ENCODE results near the gene RWDD4.

Gene RWDD4

GRCh38 chr4:183637461-183637860, 21.5 kb downstream of the RWDD4 start:
- no peak for DNase-seq (ENCODE audit: low read depth)
- H3K4me3 ChIP-seq (ENCODE audit: low read depth, low read length): no peak overlapping the region
- no peak for TF ChIP-seq CTCF (IDR thresholded peaks at IDR 0.05; ENCODE audit: control insufficient read depth, extremely low read depth, insufficient read depth)

GRCh38 chr4:183636923-183637322, 22.1 kb downstream of the RWDD4 start:
- peak overlapping the region; percentile 42 for H3K4me3 ChIP-seq (ENCODE audit: low read depth, low read length)
- DNase-seq (ENCODE audit: low read depth): no peak

DNA sequence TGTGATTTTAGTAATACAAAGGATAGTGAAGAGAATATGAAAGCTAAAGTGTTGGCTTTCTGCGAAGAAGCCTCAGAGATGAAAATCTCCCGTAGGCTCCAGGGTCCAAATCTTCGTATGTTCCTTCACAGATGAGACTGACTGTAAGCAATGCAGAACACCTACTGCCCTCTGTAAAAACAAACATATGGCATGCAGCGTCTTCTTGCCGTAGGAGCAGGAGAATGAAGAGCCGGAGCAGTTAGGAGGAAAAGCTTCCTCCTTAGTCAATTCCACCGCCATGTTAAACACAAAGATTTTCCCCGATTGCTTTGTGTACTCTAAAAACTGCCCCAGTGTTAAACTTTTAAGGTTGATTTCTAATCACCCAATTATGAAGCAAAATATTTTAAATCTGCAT, 22.5 kb downstream of the RWDD4 start:
- peak; percentile 66 for DNase-seq (ENCODE audit: low read depth)
- TF ChIP-seq CTCF (IDR thresholded peaks at IDR 0.05; ENCODE audit: control insufficient read depth, extremely low read depth, insufficient read depth): peak; percentile 78
- peak overlapping the region; percentile 42 for H3K4me3 ChIP-seq (ENCODE audit: low read depth, low read length)

More at GRCh38 chr4:183636923-183637322, 22.1 kb downstream of the RWDD4 start:
- no peak for TF ChIP-seq CTCF (IDR thresholded peaks at IDR 0.05; ENCODE audit: control insufficient read depth, extremely low read depth, insufficient read depth)

- no peak overlapping the region for H3K4me3 ChIP-seq (ENCODE audit: low read depth, low read length)
- DNase-seq (ENCODE audit: low read depth): no peak
- TF ChIP-seq CTCF (IDR thresholded peaks at IDR 0.05; ENCODE audit: control insufficient read depth, extremely low read depth, insufficient read depth): no peak
Observed at GRCh38 chr4:183635741-183636140, 23.2 kb downstream of the RWDD4 start.

GRCh38 chr4:183635321-183635720, 23.7 kb downstream of the RWDD4 start:
- no peak for DNase-seq (ENCODE audit: low read depth)
- H3K4me3 ChIP-seq (ENCODE audit: low read depth, low read length): no peak overlapping the region
- TF ChIP-seq CTCF (IDR thresholded peaks at IDR 0.05; ENCODE audit: control insufficient read depth, extremely low read depth, insufficient read depth): no peak

GRCh38 chr4:183633476-183634400, 25.2 kb downstream of the RWDD4 start:
- no peak for TF ChIP-seq CTCF (IDR thresholded peaks at IDR 0.05; ENCODE audit: control insufficient read depth, extremely low read depth, insufficient read depth)
- no peak overlapping the region for H3K4me3 ChIP-seq (ENCODE audit: low read depth, low read length)
- DNase-seq (ENCODE audit: low read depth): no peak

Measured in LNCaP clone FGC (cell line).